ENCODE data around the gene GALR3. TPM values are rescaled to one million over a fixed set of nuclear protein-coding genes. Genes with fewer than 3 reads are reported as not detected.

GALR3 gene
- total RNA-seq, 6 experiments from 2014 or later, result not detected

DNA sequence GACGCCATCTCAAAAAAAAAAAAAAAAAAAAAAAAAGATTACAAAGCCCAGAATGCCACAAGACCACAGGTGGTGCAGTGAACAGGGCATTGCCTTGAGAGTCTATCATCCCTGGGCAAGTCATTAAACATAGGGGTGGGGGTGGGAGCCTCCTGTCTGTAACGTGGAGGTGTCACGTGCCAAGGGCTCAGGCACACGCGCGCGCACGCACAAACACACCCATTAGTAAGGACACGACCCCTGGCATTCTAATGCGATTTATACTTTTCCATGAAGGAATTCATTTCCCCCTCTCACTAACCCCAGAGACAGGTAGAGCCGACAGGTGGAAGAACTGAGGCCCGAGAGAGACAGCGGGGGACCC lies 21.3 kb upstream of the GALR3 start:
- TF ChIP-seq, protein P1, sequence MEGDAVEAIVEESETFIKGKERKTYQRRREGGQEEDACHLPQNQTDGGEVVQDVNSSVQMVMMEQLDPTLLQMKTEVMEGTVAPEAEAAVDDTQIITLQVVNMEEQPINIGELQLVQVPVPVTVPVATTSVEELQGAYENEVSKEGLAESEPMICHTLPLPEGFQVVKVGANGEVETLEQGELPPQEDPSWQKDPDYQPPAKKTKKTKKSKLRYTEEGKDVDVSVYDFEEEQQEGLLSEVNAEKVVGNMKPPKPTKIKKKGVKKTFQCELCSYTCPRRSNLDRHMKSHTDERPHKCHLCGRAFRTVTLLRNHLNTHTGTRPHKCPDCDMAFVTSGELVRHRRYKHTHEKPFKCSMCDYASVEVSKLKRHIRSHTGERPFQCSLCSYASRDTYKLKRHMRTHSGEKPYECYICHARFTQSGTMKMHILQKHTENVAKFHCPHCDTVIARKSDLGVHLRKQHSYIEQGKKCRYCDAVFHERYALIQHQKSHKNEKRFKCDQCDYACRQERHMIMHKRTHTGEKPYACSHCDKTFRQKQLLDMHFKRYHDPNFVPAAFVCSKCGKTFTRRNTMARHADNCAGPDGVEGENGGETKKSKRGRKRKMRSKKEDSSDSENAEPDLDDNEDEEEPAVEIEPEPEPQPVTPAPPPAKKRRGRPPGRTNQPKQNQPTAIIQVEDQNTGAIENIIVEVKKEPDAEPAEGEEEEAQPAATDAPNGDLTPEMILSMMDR (IDR thresholded peaks at IDR 0.05), result no peak
- no peak overlapping the region for H3K27ac Mint-ChIP-seq
- H3K27me3 Mint-ChIP-seq (ENCODE audit: insufficient read depth), result peaks cover 6% of the 10 kb centered on the region
- peak overlapping the region; percentile 80 for H3K4me3 Mint-ChIP-seq
- no peaks in the 10 kb centered on the region for H3K9me3 Mint-ChIP-seq
- H3K4me1 Mint-ChIP-seq (ENCODE audit: low read depth), result peaks cover 36% of the 10 kb centered on the region
- H3K36me3 Mint-ChIP-seq (ENCODE audit: low read depth), result no peaks in the 10 kb centered on the region; the same call in 1 of the 2 replicates
- DNase-seq, result no peak

DNA sequence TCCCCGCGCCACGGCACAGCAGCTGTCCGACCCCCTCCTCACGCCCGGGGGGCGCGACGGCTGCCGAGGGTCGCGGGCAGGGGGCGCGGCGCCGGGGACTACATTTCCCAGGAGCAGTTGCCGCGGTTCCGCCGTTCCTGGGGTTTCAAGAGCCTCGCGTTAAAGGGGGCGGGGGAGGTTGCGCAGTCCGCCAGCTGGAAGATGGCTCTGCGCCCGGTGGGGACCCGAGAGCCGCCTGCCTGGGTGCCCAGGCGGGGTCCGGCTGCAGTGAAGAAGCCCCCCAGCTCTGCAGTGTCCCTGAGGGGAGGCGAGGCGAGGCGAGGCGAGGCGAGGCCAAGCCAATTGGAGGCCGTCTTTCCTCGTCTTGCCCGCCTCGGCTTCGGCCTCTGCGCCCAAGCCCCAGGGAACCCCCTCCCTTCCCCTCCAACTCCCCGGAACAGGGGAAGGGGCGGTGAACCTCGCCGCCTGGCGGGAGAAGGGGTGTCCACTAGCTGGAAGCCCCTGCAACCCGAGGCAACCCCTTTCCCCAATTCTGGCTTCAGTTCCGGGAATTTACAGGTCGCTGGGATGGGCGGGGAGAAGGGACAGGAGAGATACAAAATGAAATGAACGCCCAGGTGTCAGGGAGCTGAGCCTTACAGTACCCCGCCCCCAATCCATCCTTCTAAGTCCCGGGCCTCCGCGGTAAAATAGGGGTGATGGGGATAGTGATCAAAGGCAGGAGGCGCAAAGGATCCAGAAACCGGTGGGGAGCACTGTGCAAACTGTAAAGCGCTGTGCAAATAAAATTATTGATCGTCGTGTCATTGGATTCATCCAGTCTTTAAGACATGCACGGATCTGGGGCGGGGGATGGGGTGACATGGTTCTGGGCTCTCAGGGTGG lies 20.6 kb upstream of the GALR3 start:
- DNase-seq, result no peak
- H3K27ac Mint-ChIP-seq, result peak overlapping the region; percentile 29

DNA sequence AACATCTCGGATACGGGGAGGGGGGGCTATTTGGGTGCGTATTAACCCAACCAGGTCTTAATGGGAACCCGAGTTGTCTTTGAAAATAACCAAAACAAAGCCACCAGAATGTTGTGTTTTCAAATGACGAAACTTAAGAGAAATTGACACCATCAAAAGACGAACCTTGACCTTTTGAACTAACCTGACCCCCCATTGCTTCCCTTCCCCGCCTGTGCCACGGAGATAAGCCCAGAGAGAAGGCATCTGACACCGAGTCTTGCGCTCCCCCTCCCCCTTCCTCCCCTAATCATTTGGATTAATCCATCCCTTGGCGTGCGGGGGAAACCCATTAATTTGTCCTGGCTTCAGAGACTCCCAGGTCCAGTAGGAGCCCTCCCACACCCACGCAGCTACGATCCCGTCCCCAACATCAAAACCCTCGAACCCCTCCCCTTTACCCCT lies 20.0 kb upstream of the GALR3 start:
- no peaks in the 10 kb centered on the region for H3K9me3 Mint-ChIP-seq
- no peak for DNase-seq
- H3K27ac Mint-ChIP-seq, result peak overlapping the region; percentile 29
- TF ChIP-seq, protein P1 (IDR thresholded peaks at IDR 0.05), result no peak
- peak overlapping the region; percentile 80 for H3K4me3 Mint-ChIP-seq
- peaks cover 44% of the 10 kb centered on the region for H3K4me1 Mint-ChIP-seq (ENCODE audit: low read depth)
- H3K27me3 Mint-ChIP-seq (ENCODE audit: insufficient read depth), result peaks cover 3% of the 10 kb centered on the region
- no peaks in the 10 kb centered on the region; the same call in 1 of the 2 replicates for H3K36me3 Mint-ChIP-seq (ENCODE audit: low read depth)

More for the DNA sequence above, 20.6 kb upstream of the GALR3 start:
- Mint-ChIP-seq H3K4me3 (peak overlapping the region; percentile 80), H3K27me3 (ENCODE audit: insufficient read depth) (peaks cover 6% of the 10 kb centered on the region), H3K9me3 (no peaks in the 10 kb centered on the region), H3K36me3 (ENCODE audit: low read depth) (no peaks in the 10 kb centered on the region; the same call in 1 of the 2 replicates), H3K4me1 (ENCODE audit: low read depth) (peaks cover 42% of the 10 kb centered on the region)
- TF ChIP-seq, protein P1 (IDR thresholded peaks at IDR 0.05), result no peak; the same call in none of the 2 replicates

GRCh38 chr22:37803639-37804351 lies 19.4 kb upstream of the GALR3 start:
- DNase-seq, result no peak
- Mint-ChIP-seq H3K27me3 (ENCODE audit: insufficient read depth) (peaks cover 3% of the 10 kb centered on the region), H3K4me3 (peak overlapping the region; percentile 80), H3K4me1 (ENCODE audit: low read depth) (peaks cover 48% of the 10 kb centered on the region), H3K9me3 (no peaks in the 10 kb centered on the region), H3K36me3 (ENCODE audit: low read depth) (no peaks in the 10 kb centered on the region; the same call in 1 of the 2 replicates), H3K27ac (peak overlapping the region; percentile 74)
- TF ChIP-seq, protein P1 (IDR thresholded peaks at IDR 0.05), result no peak

DNA sequence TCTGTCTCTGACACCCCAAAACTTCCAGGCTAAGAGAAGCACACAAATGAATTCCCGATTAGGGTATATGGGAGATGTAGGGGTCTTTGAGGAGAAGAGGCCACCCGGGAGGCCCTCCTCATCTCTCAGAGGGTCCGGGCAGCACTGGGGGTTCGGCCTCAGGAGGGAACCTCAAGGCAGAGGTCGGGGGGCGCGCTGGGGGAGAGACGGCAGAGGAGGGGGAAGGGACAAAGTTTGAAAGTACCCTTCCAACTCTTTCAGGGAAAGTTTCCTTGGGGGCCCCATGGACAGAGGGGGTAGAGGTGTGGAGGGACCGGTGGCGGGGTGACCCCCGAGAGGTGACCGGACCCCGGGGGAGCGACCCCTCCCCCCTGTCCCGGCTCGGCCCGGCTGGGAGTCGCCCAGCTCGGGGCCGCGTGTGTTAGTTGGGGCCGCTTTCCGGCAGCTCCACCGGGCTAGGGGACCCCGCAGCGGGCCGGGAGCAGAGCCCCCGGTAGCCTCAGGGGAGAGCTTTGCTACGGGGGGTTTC lies 18.8 kb upstream of the GALR3 start:
- Mint-ChIP-seq H3K9me3 (no peaks in the 10 kb centered on the region), H3K4me1 (ENCODE audit: low read depth) (peaks cover 48% of the 10 kb centered on the region), H3K27me3 (ENCODE audit: insufficient read depth) (peaks cover 3% of the 10 kb centered on the region), H3K36me3 (ENCODE audit: low read depth) (no peaks in the 10 kb centered on the region; the same call in 1 of the 2 replicates), H3K27ac (peak overlapping the region; percentile 74), H3K4me3 (peak overlapping the region; percentile 67)
- TF ChIP-seq, protein P1 (IDR thresholded peaks at IDR 0.05), result no peak
- no peak for DNase-seq

All from HFFc6 (cell line).